Activated CD4-positive, alpha-beta T cell treated with anti-CD3 and anti-CD28 coated beads for 1 hour (primary cell): ENCODE measurements around the gene IPO5.
"Not testable (repeated sequence)": the region's sequence is repeated elsewhere in the genome, so short reads cannot be mapped to it uniquely, and the experiment has no call there.

ENCODE experiments used
- DNase-seq: peaks from one replicate; pipeline ENCODE4 v3.0.0-alpha.2; 2020

IPO5 gene

DNA sequence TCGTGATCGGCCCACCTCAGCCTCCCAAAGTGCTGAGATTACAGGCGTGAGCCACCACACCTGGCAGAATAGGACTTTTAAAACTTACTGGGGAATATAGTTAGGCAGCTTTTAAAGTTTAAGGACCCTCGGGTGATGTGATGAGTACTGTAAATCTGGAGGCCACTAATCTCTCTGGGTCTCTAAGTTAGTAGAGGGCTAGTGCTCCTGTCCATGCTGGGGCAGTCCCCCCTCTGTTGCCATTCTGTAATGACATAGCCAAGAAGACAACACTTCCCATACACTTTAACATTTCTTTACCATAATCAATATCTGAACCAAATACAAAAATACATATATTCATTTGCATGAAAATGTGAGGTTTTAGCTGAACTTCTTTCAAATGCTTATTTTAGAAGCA lies 65.7 kb downstream of the IPO5 start:
- no peak for DNase-seq

DNA sequence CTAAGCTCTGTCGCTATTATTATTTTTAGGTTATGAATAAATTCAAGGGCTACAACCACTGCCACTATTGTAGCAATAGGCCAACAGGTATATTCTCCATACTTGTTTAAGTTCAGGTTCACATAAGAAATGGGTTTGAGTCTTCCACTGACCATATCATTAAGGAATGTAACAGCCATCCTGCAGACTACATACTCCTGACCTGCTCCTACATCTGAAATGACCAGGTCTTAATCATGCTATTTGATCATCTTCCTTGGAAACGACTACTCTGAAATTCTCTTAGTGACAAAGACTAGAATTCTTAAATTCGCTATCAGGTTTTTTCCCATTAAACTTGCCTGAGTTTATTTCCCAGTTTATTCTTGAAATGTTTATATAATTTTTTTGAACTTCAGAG lies 66.8 kb downstream of the IPO5 start:
- DNase-seq, result no peak

DNA sequence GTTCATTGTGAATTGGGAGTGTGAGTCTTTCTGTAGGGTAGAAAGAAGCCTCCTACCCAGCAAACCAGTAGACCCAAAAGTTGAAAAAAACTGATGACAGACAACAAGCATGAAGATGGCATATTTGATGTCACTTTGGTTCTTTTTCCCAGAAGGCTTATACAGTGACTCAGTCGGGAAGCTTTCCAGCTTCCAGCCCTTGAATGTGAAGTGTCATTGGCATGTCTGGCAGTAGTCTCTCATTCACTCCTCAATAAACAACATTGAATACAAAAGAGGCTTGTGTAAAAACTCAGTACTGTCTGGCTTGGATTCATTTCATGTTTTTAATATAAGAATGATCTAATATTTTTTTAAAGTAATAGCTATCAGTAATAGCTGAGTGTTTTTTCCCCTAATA lies 68.7 kb downstream of the IPO5 start:
- DNase-seq, result no peak

DNA sequence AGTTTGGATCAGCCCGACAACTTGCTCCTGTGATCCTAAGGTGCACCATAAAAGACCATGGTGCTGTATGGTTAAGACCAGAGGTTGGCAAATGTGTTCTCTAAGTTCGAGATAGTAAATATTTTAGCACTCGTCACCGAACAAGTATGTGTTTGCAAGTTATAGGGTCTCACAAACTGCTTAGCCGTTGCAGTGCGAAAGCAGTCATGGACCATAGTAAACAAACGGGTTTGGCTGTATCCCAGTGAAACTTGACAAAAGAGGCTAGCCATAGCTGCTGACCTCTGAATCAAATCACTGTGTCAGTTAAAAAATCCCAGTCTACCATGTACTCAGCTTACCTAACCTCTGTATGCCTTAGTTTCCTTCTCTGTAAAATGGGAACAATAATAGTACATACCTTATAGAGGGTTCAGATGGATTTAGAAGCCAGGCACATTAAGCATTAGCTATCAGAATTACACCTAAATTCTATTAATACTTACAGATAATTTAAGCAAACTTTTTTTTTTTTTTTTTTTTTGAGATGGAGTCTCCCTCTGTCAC lies 72.1 kb downstream of the IPO5 start:
- DNase-seq, result no peak

DNA sequence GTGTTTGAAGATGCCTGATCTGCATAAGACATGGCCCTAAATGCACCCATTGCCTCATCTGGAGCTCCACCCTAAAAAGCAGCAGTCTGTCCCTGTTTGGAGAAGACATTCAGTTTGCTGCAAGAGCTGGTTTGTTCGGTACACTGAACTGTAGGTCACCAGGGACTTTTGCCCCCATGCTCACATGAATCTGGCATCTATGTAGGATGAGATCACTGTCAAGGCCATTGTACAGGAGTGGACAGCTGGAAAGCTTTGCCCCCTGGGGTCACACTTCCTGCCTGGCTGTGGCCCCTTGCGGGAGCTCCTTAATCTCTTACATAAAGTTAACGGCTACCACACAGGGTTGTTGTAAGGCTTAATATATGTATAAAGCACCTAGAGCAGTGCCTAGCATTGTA lies 73.0 kb downstream of the IPO5 start:
- DNase-seq, result no peak

DNA sequence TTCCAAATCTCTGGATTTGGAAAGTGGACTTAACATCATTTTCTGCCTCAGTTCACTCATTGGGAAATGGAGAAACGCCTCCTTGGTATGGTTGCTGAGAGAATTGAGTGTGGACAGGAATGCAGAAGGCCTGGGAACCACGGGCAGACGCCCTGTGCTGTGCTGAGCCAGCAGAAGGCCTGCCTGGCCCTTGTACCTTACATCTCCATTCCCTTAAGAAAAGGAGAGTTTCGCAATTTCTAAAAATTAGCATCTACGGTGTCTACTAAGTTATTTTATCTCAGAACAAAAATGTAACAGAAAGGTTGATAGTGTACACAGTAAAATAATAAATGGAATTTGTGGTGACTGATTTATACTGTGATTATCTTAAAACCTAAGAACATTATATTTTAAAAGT lies 78.7 kb downstream of the IPO5 start:
- DNase-seq, result no peak

DNA sequence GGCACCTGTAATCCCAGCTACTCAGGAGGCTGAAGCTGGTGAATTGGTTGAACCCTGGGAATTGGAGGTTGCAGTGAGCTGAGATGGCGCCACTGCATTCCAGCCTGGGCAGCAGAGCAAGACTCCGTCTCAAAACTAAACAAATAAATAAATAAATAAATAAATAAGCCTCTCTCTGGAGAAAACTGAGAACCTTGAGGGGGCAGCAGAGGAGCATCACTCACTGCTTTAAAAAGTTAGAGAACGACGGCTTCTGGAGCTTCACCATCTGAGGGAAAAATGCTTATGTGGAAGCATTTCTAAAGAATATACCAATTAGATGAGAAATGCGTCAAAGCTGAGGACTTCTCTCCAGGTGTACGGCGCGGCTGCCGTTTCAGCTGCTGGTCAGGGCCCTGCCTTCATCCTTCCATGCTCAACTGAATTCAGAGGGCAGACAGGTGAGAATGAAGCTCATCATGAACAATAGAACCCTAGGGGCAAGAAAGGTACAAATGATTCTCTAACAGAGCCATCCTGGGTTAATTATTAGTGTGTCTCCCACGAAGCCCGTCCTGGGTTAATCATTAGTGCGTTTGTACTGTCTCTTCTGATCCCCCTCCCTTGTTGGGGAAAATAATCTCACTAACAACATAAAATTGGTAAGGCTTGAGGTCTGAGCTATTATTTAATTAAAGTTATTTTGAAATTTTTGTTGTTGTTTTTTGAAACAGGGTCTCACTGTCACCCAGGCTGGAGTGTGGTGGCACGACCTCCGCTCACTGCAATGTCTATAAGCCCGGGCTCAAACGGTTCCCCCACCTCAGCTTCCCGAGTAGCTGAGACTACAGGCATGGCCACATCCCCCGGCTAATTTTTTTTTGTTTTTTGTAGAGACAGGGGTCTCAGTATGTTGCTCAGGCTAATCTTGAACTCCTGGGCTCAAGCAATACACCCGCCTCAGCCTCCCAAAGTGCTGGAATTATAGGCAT lies 80.1 kb downstream of the IPO5 start:
- DNase-seq, result no peak

DNA sequence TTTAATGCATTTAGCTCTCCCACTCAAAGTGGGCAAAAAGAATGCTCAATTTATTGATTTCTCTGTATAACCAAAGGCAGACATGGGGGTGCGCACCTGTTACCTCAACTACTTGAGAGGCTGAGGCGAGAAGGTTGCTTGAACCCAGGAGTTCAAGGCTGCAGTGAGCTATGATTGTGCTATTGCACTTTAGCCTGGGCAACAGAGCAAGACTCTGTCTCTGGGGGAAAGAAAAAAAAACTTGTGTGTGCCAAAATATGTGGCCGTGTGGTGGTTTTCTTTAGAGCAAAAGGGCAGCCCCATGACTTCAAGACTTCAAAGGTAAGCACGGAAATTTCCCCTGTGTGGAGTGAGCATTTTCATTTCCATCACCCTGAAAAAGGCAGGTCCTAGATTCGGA lies 81.9 kb downstream of the IPO5 start:
- DNase-seq, result no peak

DNA sequence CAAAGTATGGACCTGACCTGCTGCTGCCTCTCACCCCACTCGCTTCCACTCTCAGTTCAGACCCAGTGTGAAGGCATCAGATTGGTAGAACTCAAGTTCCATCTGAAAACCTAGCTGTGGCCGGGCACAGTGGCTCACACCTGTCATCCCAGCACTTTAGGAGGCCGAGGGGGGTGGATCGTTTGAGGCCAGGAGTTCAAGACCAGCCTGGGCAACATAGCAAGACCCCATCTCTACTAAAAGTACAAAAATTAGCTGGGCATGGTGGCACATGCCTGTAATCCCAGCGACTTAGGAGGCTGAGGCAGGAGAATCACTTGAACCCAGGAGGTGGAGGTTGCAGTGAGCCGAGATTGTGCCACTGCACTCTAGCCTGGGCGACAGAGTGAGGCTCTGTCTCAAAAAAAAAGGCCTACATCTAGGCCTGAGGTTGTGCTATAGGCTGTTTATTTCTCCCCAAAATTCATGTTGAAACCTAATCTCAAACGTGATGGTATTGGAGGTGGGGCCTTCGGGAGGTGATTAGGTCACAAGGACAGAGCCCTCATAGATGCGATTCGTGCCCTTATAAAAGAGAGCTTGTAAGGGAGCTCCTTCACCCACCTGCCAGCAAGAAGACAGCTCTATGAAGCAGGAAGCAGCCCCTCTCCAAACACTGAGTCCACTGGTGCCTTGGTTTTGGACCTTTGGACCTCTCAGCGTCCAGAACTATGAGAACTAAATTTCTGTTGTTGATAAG lies 83.3 kb downstream of the IPO5 start:
- not testable (repeated sequence) for DNase-seq

DNA sequence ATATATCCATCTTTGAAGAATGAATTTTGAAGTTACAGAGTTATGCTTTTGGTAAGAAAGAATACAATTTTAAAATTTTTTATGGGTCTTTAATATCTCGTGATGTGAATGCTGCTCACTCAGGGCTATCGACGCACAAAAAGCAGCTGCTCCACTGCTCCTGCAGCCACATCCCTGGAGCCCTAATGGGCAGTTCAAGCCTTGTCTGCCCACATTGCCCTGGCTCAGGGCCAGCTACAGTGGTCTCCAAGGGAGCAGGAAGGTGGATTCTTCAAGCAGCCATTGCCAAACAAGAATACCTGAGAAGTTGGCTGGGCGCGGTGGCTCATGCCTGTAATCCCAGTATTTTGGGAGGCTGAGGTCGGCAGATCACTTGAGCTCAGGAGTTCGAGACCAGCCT lies 85.8 kb downstream of the IPO5 start:
- no peak for DNase-seq

DNA sequence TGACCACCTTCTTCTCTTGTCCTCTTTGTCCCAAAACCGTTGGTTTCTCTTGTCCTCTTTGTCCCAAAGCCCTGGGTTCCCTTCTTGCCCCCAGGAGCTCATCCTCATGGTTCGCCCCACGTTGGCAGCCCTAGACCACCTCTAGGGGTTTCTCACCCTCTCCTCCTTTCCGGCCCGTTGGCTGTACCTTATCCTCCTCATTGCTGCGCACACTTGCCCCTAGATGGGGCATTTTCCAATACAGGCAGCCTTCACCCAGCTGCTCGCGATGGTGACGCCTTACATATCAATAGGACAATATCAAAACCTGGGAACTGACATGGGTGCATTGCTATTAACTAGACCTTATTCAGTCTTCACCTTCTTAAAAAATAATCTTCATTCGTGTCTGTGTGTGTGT lies 86.5 kb downstream of the IPO5 start:
- DNase-seq, result no peak

DNA sequence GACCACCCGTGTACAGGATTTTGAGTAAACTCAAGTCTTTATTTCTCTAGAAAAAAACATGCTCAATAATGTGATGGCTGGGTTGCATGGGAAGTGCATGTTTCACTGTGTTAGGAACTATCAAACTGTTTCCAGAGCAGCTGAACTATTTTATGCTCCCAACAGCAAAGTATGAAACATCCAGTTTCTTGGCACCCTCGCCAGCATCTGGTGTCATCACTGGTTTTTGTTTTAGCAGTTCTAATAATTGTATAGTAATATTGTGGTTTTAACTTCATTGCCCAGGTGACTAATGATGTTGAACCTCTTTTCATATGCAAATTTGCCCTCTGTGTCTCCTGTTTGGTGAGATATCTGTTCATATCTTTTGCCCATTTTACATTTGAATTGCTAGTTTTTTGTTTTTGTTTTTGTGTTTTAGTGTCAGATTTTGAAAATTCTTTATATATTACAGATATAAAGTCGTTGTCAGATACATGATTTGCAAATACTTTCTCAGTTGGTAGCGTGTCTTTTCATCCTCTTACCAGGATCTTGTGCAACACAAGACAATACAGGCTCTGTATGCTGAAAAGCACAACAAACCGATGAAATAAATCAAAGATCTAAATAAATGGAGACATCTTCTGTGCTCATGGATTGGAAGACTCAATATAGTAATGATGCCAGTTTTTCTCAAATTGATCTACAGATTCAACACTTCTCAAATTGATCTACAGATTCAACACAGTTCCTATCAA lies 87.8 kb downstream of the IPO5 start:
- no peak for DNase-seq

DNA sequence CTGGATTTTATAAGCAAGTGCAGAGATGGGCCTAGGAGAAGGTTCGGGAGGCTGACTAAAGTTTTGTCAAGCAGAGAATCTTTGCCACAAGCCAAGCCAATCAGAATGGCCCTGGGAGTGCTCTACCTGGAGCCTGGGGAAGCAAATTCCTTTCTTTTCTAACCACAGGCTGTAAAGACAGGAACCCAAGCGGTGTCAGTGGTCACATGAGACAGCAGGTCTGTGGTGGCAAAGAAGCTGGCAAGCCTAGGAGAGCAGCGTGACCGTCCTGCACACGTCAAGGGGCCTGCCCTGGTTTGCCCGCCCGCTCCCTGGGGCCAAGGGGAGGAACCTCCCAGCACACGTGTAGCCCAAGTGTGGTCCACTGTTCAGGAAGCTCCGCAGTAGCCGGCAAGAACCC lies 90.8 kb downstream of the IPO5 start:
- no peak for DNase-seq

DNA sequence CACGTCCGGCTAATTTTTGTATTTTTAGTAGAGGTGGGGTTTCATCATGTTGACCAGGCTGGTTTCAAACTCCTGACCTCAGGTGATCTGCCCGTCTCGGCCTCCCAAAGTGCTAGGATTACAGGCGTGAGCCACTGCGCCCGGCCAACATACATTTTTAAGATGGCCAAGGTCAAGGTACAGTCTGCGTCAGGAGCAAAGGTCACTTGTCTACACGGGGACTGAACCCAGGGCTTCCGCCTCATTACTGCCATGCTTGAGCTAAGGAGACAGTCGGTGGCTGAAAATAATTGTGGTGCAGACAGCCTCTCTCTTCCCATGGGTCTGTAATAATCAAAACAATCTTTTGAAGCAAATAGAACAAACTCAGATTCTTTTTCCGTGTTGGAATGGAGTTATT lies 94.3 kb downstream of the IPO5 start:
- not testable (repeated sequence) for DNase-seq

DNA sequence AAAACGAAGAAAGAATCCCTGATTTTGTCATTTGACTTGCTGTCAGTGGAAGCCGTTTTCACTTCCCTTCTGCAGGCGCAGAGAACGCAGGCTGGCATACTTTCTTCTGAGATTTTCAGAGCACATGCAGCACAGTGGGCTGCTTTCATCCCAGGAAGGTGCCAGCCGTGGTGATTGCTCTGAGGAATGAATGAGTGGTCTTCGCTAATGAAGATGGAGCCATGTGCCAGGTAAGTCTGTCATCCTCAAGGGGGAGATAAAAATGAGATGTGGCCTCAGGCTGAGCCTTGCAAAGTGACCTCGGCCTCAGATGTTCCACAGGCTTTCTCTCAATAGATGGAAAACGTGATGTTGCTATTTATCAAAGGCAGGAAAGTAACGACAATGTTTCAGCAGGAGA lies 94.8 kb downstream of the IPO5 start:
- DNase-seq, result no peak

DNA sequence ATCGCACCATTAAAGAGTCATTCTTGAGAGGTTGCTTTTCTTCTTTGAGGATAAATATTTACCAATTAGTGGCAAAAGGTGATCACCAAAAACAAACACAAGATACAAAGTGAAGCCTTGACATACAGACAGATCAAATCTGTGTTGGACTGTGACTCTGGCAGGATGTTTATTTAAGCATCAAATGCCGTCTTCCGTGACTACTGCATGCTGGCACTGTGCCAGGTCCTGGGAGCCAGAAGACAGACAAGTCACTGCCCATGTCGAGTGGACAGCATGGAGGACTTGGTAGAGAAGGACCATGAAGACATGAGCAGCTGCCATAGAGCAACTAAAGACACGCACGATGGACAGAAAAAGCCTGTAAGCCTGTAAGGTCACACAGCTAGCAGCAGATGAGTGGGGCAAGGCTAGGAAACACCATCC lies 96.6 kb downstream of the IPO5 start:
- DNase-seq, result no peak

DNA sequence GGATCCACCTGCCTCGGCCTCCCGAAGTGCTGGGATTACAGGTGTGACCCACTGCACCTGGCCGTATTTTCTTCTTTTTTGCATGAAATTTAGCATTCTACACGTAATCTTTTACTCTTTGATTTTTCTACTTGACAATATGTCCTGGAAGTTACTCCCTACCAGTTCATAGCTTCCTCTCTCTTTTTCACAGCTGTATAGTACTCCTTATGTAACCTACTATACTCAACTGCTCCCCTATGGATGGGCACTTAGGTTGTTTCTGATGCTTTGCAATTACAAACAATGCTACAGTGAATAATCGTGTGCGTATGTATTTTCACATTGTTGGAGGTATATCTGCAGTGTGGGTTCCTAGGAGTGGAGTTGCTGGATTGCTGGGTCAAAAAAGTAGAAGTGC lies 98.9 kb downstream of the IPO5 start:
- no peak for DNase-seq

DNA sequence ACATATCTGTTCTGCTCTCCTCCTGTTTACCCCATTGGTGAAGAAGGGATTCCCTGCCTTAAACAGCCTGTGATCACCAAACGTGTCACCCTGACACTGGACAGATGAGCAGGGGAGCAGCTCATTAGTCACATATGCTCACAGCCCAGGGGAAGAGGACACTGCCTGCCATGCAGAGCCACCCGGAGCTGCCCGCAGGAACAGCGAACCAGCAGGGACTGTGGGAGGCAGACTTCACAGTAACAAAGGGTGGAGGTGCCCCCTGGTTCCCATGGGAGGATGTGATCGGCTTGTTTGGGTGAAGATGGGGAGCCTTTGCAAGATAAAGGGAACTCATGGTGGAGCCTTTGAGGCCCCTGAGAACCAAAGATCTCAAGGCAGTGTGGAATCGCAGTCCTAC lies 100.8 kb downstream of the IPO5 start:
- no peak for DNase-seq

DNA sequence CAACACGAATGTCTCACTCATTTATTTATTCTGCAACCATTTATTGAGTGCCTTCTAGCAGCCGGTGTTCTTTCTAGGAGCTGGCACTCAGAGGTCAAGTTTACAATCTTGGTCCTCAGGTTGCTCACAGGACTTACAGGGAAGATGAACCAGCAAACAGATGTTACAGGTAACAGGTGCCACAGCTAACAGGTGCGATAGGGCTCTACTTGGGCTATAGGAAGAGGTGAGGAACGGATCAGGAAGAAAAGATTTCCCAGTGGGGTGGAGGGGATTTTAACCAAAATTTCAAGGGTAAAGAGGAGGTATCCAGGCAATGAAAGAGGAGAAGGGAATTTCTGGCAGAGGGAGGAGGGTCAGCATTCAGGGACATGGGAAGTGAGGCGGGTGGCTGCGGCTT lies 102.1 kb downstream of the IPO5 start:
- DNase-seq, result no peak

DNA sequence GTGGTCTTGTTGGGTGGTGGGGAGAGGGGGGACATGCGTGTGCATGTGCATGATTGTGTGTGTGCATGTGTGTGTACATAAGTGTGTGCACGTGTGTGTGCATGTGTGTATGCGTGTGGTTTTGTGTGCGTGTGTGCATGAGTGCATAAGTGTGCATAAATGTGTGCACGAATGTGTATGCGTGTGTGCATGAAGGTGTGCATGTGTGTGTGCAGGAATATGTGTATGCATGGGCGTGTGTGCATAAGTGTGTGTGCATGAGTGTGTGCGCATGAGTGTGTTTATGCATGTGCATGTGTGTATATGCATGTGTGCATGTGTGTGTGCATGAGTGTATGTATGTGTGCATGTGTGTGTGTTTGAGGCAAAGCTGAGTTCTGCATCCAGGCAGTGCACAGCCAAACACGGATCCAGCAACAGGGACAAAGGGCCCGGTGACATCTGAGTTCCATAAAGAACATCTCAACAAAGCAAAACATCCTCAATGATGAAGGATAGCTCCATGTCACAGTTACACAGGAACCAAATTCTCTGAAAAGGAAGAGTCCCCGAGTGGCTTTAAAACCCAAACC lies 103.5 kb downstream of the IPO5 start:
- no peak for DNase-seq

DNA sequence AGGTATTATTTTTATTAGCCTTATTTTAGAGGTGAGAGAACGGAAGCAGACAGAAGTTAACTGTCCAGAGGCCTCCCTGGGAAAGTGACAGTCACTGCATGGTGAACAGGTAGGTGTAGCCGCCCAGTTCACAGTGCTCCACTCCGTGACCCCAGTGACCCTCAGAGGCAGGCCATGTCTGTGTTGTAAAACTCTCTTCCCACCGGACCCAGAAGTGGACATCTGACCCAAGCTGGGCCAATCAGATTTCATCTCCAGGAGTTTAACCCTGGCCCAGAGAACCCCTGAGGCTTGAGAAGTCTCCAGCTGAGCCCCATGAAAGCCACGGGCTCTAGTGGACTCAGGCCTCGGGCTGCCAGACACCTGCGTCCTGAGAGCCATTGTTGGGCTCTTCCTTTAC lies 105.8 kb downstream of the IPO5 start:
- no peak for DNase-seq

DNA sequence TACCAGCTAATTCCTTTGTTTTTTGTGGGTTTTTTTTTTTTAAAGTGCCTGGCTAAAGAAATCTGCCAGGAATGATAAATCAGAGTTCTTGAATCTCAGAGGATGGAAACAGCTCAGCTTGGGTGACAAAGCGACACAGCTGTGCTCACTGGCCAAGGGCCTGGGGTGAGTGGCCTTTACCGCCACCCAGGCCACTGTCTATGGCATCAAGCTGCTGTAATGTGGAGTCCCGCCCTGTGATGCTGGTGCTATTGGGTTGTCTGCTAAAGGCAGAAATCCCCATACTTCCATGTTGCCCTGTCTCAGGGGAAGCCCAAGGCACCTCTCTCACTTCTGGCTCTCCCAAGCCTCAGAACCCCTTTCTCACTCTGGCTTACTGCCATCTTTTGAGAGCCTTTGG lies 106.8 kb downstream of the IPO5 start:
- no peak for DNase-seq

DNA sequence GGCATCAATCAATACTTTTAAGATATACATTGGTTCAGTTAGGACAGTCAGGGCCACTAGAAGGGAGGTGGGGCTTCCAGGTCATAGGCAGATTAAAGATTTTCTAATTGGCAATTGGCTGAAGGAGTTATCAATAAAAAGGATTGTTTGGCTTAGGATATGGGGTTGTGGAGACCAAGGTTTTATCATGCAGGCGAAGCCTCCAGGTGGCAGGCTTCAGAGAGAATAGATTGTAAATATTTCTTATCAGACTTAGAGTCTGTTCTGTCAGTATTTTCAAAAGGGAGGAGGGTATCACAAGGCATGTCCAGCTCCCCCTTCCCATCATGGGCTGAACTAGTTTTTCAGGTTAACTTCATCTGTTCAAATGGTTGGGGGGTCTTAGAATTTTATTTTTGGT lies 112.0 kb downstream of the IPO5 start:
- no peak for DNase-seq
